Measurements from ENCODE around the gene PKIG. TPM values are rescaled to one million over a fixed set of nuclear protein-coding genes. Genes with fewer than 3 reads are reported as not detected.

The PKIG gene
- total RNA-seq, 2 donors from 2014 or later, result 61.5 to 77.6 TPM

- H3K9ac ChIP-seq (ENCODE audit: extremely low read depth, low read length, poor library complexity, severe bottlenecking), result no peak overlapping the region
- H3K4me3 Mint-ChIP-seq, result no peak overlapping the region
Observed at GRCh38 chr20:44601236-44601671, 18.9 kb downstream of the PKIG start.

GRCh38 chr20:44601801-44602204, 19.4 kb downstream of the PKIG start:
- no peak overlapping the region for H3K4me3 ChIP-seq (ENCODE audit: low read length)
- H3K27ac ChIP-seq (ENCODE audit: low read depth, low read length), result no peak overlapping the region
- Mint-ChIP-seq H3K36me3 (ENCODE audit: low read depth) (peaks cover 10% of the 10 kb centered on the region), H3K27ac (no peak overlapping the region), H3K4me3 (no peak overlapping the region), H3K27me3 (ENCODE audit: insufficient read depth) (no peaks in the 10 kb centered on the region), H3K4me1 (peaks cover 16% of the 10 kb centered on the region), H3K9me3 (no peaks in the 10 kb centered on the region)
- no peak for DNase-seq
- H3K9me3 ChIP-seq (ENCODE audit: control insufficient read depth, low read length), result peaks cover 8% of the 10 kb centered on the region
- no peaks in the 10 kb centered on the region for H3K27me3 ChIP-seq (ENCODE audit: control insufficient read depth, insufficient read depth, low read length, poor library complexity, severe bottlenecking)
- no peak overlapping the region for H3K9ac ChIP-seq (ENCODE audit: extremely low read depth, low read length, poor library complexity, severe bottlenecking)
- H3K36me3 ChIP-seq (ENCODE audit: control insufficient read depth, insufficient read depth, low read length), result peaks cover 14% of the 10 kb centered on the region
- WGBS, 2 experiments (ENCODE audit: insufficient coverage in 1 of 2, insufficient read length in 1 of 2), result 71 to 85% methylated on average over 1 of the region's 1 CpG
- peaks cover 9% of the 10 kb centered on the region for H3K4me1 ChIP-seq (ENCODE audit: control insufficient read depth, insufficient read depth, low read length)
- TF ChIP-seq CTCF (conservative IDR thresholded peaks at IDR 0.05), result no peak

More at GRCh38 chr20:44601236-44601671, 18.9 kb downstream of the PKIG start:
- no peak for TF ChIP-seq CTCF (conservative IDR thresholded peaks at IDR 0.05)
- Histone ChIP-seq H3K9me3 (ENCODE audit: control insufficient read depth, low read length) (peaks cover 3% of the 10 kb centered on the region), H3K4me3 (ENCODE audit: low read length) (no peak overlapping the region), H3K36me3 (ENCODE audit: control insufficient read depth, insufficient read depth, low read length) (peaks cover 10% of the 10 kb centered on the region), H3K4me1 (ENCODE audit: control insufficient read depth, insufficient read depth, low read length) (peaks cover 9% of the 10 kb centered on the region), H3K27me3 (ENCODE audit: control insufficient read depth, insufficient read depth, low read length, poor library complexity, severe bottlenecking) (no peaks in the 10 kb centered on the region), H3K27ac (ENCODE audit: low read depth, low read length) (no peak overlapping the region)
- Mint-ChIP-seq H3K27ac (no peak overlapping the region), H3K27me3 (ENCODE audit: insufficient read depth) (no peaks in the 10 kb centered on the region), H3K9me3 (no peaks in the 10 kb centered on the region), H3K4me1 (peaks cover 19% of the 10 kb centered on the region), H3K36me3 (ENCODE audit: low read depth) (peaks cover 9% of the 10 kb centered on the region)
- no peak for DNase-seq
- WGBS, 2 experiments (ENCODE audit: insufficient coverage in 1 of 2, insufficient read length in 1 of 2), result 90 to 92% methylated on average over 7 of the region's 7 CpGs

GRCh38 chr20:44603327-44603726, 20.9 kb downstream of the PKIG start:
- 87 to 92% methylated on average over 3 to 8 of the region's 8 CpGs for WGBS, 2 experiments (ENCODE audit: insufficient coverage in 1 of 2, insufficient read length in 1 of 2)
- Mint-ChIP-seq H3K4me3 (no peak overlapping the region), H3K27me3 (ENCODE audit: insufficient read depth) (no peaks in the 10 kb centered on the region), H3K36me3 (ENCODE audit: low read depth) (peaks cover 10% of the 10 kb centered on the region), H3K9me3 (no peaks in the 10 kb centered on the region), H3K4me1 (peaks cover 5% of the 10 kb centered on the region), H3K27ac (no peak overlapping the region)
- H3K4me3 ChIP-seq (ENCODE audit: low read length), result no peak overlapping the region
- DNase-seq, result no peak
- no peaks in the 10 kb centered on the region for H3K27me3 ChIP-seq (ENCODE audit: control insufficient read depth, insufficient read depth, low read length, poor library complexity, severe bottlenecking)
- peaks cover 10% of the 10 kb centered on the region for H3K9me3 ChIP-seq (ENCODE audit: control insufficient read depth, low read length)
- H3K36me3 ChIP-seq (ENCODE audit: control insufficient read depth, insufficient read depth, low read length), result peaks cover 17% of the 10 kb centered on the region
- no peak overlapping the region for H3K9ac ChIP-seq (ENCODE audit: extremely low read depth, low read length, poor library complexity, severe bottlenecking)
- H3K27ac ChIP-seq (ENCODE audit: low read depth, low read length), result no peak overlapping the region
- peak; percentile 68 for TF ChIP-seq CTCF (conservative IDR thresholded peaks at IDR 0.05)
- H3K4me1 ChIP-seq (ENCODE audit: control insufficient read depth, insufficient read depth, low read length), result peaks cover 4% of the 10 kb centered on the region
